Caco-2 (cell line): Measurements from ENCODE around the gene HTR3D. TPM values are rescaled to one million over a fixed set of nuclear protein-coding genes. Genes with fewer than 3 reads are reported as not detected.

ENCODE experiments used
- BruUV-seq: library from RNA; stranded (reverse); fragments of 400-500 nt; replicated peaks from 2 replicates; lab custom pipeline; 2021; lab: Mats Ljungman, UMichigan
- CTCF ChIA-PET: fragments of 300-600 bp; sonication (Branson Sonifier 250); formaldehyde crosslinking; loops from one replicate; lab custom pipeline; 2022; ENCODE audit warnings: antibody characterized with exemption; lab: Charles Lee
- POLR2A ChIA-PET: fragments of 300-600 bp; sonication (Branson Sonifier 250); formaldehyde crosslinking; loops from one replicate; lab custom pipeline; 2022; ENCODE audit warnings: antibody characterized with exemption; lab: Charles Lee
- DNase-seq, 2 experiments: peaks; one replicate each; pipeline versions ENCODE4 v3.0.0 to v3.0.0-alpha.2; 2020 to 2022
- H3K27me3 ChIP-seq: replicated peaks from 2 replicates; pipeline ENCODE4 v1.6.0; 2011; ENCODE audit warnings: low read length; ENCODE audit not compliant: control insufficient read depth, insufficient read depth
- H3K36me3 ChIP-seq: 2 replicates; pipeline ENCODE4 v1.5.1; 2011; ENCODE audit warnings: low read length; ENCODE audit not compliant: control insufficient read depth, insufficient read depth
- H3K4me1 ChIP-seq: fragments of 250-450 bp; sonication (Bioruptor Pico); 2 replicates; pipeline ENCODE4 v1.5.1; 2020; ENCODE audit warnings: mild to moderate bottlenecking
- H3K4me3 ChIP-seq: 2 replicates; pipeline ENCODE4 v1.5.1; 2011; ENCODE audit warnings: low read depth, mild to moderate bottlenecking, control low read depth, low read length
- H3K9me3 ChIP-seq: fragments of 250-450 bp; sonication (Bioruptor Pico); 2 replicates; pipeline ENCODE4 v1.5.1; 2020; ENCODE audit warnings: mild to moderate bottlenecking, moderate library complexity
- H3K27ac Mint-ChIP-seq: one replicate; pipeline ENCODE4 v1.8.0; 2022; ENCODE audit warnings: mixed read lengths; ENCODE audit not compliant: unreplicated experiment
- H3K27me3 Mint-ChIP-seq: one replicate; pipeline ENCODE4 v1.8.0; 2022; ENCODE audit warnings: mixed read lengths; ENCODE audit not compliant: insufficient read depth, unreplicated experiment
- H3K36me3 Mint-ChIP-seq: one replicate; pipeline ENCODE4 v1.8.0; 2022; ENCODE audit warnings: mild to moderate bottlenecking, mixed read lengths; ENCODE audit not compliant: insufficient read depth, unreplicated experiment
- H3K4me1 Mint-ChIP-seq: one replicate; pipeline ENCODE4 v1.8.0; 2022; ENCODE audit warnings: low read depth, mixed read lengths; ENCODE audit not compliant: unreplicated experiment
- H3K4me3 Mint-ChIP-seq: one replicate; pipeline ENCODE4 v1.8.0; 2022; ENCODE audit warnings: mild to moderate bottlenecking, moderate library complexity, mixed read lengths; ENCODE audit not compliant: unreplicated experiment
- H3K9me3 Mint-ChIP-seq: one replicate; pipeline ENCODE4 v1.8.0; 2022; ENCODE audit warnings: mixed read lengths; ENCODE audit not compliant: unreplicated experiment
- CTCF ChIP-seq, 2 experiments: fragments of 200-600 bp in 1 of 2; IDR thresholded peaks; 1 replicate in 1 of 2; 2 replicates in 1 of 2; pipeline versions ENCODE4 v1.5.1 to v1.8.0; 2011 to 2022; ENCODE audit warnings: antibody characterized with exemption in 1 of 2, control low read depth in 1 of 2, inconsistent platforms in 1 of 2, low read depth in 1 of 2, low read length in 1 of 2, mild to moderate bottlenecking in 1 of 2, moderate library complexity in 1 of 2; ENCODE audit not compliant: insufficient read depth in 1 of 2, severe bottlenecking in 1 of 2, unreplicated experiment in 1 of 2
- intact Hi-C: fragments of 100-400 bp; cut with micrococcal nuclease; formaldehyde crosslinking; loops from one replicate; pipeline ENCODE4 v1.10.0; 2022; ENCODE audit not compliant: unreplicated experiment
- total RNA-seq: library from RNA; stranded (reverse); gene quantifications from 2 replicates; pipeline ENCODE4 v1.2.3, GENCODE V29; 2022

HTR3D gene
- total RNA-seq, 1 experiment from 2014 or later: not detected

- Histone ChIP-seq H3K4me1 (no peaks in the 10 kb centered on the region), H3K27me3 (no peaks in the 10 kb centered on the region), H3K36me3 (no peaks in the 10 kb centered on the region), H3K9me3 (0 out of 2 replicates have a peak, but pooled peaks cover 8% of the 10 kb centered on the region), H3K4me3 (no peak overlapping the region)
- no peaks in the 10 kb centered on the region for H3K4me1 Mint-ChIP-seq
- intact Hi-C loops: no loop called here
- ChIA-PET POLR2A (no interaction called here), CTCF (no interaction called here)
- no TSS peak for BruUV-seq
- no peak overlapping the region for H3K27ac Mint-ChIP-seq
- no peak for TF ChIP-seq CTCF (IDR thresholded peaks at IDR 0.05; ENCODE audit: insufficient read depth in 1 of 2, low read depth in 1 of 2, low read length in 1 of 2, severe bottlenecking in 1 of 2, unreplicated experiment in 1 of 2)
- DNase-seq: no peak
- no peaks in the 10 kb centered on the region for H3K27me3 Mint-ChIP-seq
- no peaks in the 10 kb centered on the region for H3K36me3 Mint-ChIP-seq
- no peak overlapping the region for H3K4me3 Mint-ChIP-seq
- peaks cover 11% of the 10 kb centered on the region for H3K9me3 Mint-ChIP-seq
These were observed 50.9 kb downstream of the HTR3D start for GRCh38 chr3:184082465-184082864.

- Histone ChIP-seq H3K27me3 (no peaks in the 10 kb centered on the region), H3K9me3 (0 out of 2 replicates have a peak, but pooled peaks cover 8% of the 10 kb centered on the region), H3K4me3 (no peak overlapping the region), H3K4me1 (no peaks in the 10 kb centered on the region), H3K36me3 (no peaks in the 10 kb centered on the region)
- ChIA-PET POLR2A (no interaction called here), CTCF (no interaction called here)
- TF ChIP-seq CTCF (IDR thresholded peaks at IDR 0.05; ENCODE audit: insufficient read depth in 1 of 2, low read depth in 1 of 2, low read length in 1 of 2, severe bottlenecking in 1 of 2, unreplicated experiment in 1 of 2): no peak
- Mint-ChIP-seq H3K4me1 (no peaks in the 10 kb centered on the region), H3K4me3 (no peak overlapping the region), H3K9me3 (peaks cover 11% of the 10 kb centered on the region), H3K27me3 (no peaks in the 10 kb centered on the region), H3K36me3 (no peaks in the 10 kb centered on the region), H3K27ac (no peak overlapping the region)
- no peak for DNase-seq
- BruUV-seq: no TSS peak
- intact Hi-C loops: no loop called here
These were observed 53.9 kb downstream of the HTR3D start for GRCh38 chr3:184085389-184085852.

Other genes starting within 250 kb of the HTR3D start
- gene MAP6D1, start 206.2 kb upstream of the HTR3D start, total RNA-seq: 2.9 and 5.1 TPM in 2 replicates
- 91.3 and 97.0 TPM in 2 replicates for gene PARL, start 146.9 kb upstream of the HTR3D start, total RNA-seq
- gene ABCC5, start 13.9 kb upstream of the HTR3D start, total RNA-seq: 21.3 and 22.4 TPM in 2 replicates
- gene HTR3C, start 21.3 kb downstream of the HTR3D start, total RNA-seq: not detected in 2 replicates
- not detected in 2 replicates for gene HTR3E, start 65.3 kb downstream of the HTR3D start, total RNA-seq
- gene EIF2B5, start 103.6 kb downstream of the HTR3D start, total RNA-seq: 43.8 and 52.9 TPM in 2 replicates
- gene DVL3, start 123.6 kb downstream of the HTR3D start, total RNA-seq: 83.9 and 86.7 TPM in 2 replicates
- 202 and 214 TPM in 2 replicates for gene AP2M1, start 143.1 kb downstream of the HTR3D start, total RNA-seq
- 68.8 and 69.8 TPM in 2 replicates for gene ABCF3, start 154.5 kb downstream of the HTR3D start, total RNA-seq
- 0.79 and 1.6 TPM in 2 replicates for gene VWA5B2, start 197.8 kb downstream of the HTR3D start, total RNA-seq
- gene ALG3, start 217.2 kb downstream of the HTR3D start, total RNA-seq: 73.4 and 74.9 TPM in 2 replicates
- gene EEF1AKMT4, start 217.9 kb downstream of the HTR3D start, total RNA-seq: 12.1 and 13.1 TPM in 2 replicates
- gene CAMK2N2, start 229.8 kb downstream of the HTR3D start, total RNA-seq: 0.46 and 0.66 TPM in 2 replicates
- not detected in 2 replicates for gene ECE2, start 244.3 kb downstream of the HTR3D start, total RNA-seq